OCI-LY3 (cell line): ENCODE results near the gene USP30.

Experiments
- H2AFZ ChIP-seq: fragments of 200-600, 300-600 bp; shearing (Covaris generic); 2 replicates; pipeline ENCODE4 v1.6.0; 2014; ENCODE audit warnings: antibody characterized with exemption, low read depth, low read length
- H3K27ac ChIP-seq: fragments of 200-600, 300-600 bp; sonication (generic); 2 replicates; pipeline ENCODE4 v1.5.1; 2014; ENCODE audit warnings: mild to moderate bottlenecking, low read length, moderate library complexity, mixed read lengths
- H3K27me3 ChIP-seq: fragments of 200-600, 300-600 bp; sonication (generic); 2 replicates; pipeline ENCODE4 v1.6.1; 2014; ENCODE audit warnings: low read depth, low read length, mixed read lengths
- H3K36me3 ChIP-seq: fragments of 200-600, 300-600 bp; sonication (generic); replicated peaks from 2 replicates; pipeline ENCODE3; 2014; ENCODE audit warnings: low read depth, low read length, mixed read lengths
- H3K4me1 ChIP-seq: fragments of 300-600, 200-600 bp; sonication (generic); 2 replicates; pipeline ENCODE4 v1.6.1; 2014; ENCODE audit warnings: low read length, mixed read lengths
- H3K4me2 ChIP-seq: fragments of 200-600, 300-600 bp; sonication (generic); 2 replicates; pipeline ENCODE4 v1.6.1; 2014; ENCODE audit warnings: low read length, mixed read lengths
- H3K4me3 ChIP-seq: fragments of 300-600, 200-600 bp; sonication (generic); 2 replicates; pipeline ENCODE4 v1.5.1; 2014; ENCODE audit warnings: antibody characterized with exemption, mild to moderate bottlenecking, low read length, moderate library complexity
- H3K79me2 ChIP-seq: fragments of 300-600, 200-600 bp; shearing (Covaris generic); 2 replicates; pipeline ENCODE4 v1.6.1; 2014; ENCODE audit warnings: mild to moderate bottlenecking, low read length, mixed read lengths
- H3K9ac ChIP-seq: fragments of 300-600, 200-600 bp; shearing (Covaris generic); 2 replicates; pipeline ENCODE4 v1.6.0; 2014; ENCODE audit warnings: mild to moderate bottlenecking, low read length, moderate library complexity
- H3K9me3 ChIP-seq: fragments of 200-600, 300-600 bp; shearing (Covaris generic); 2 replicates; pipeline ENCODE4 v1.6.1; 2014; ENCODE audit warnings: low read length, mixed read lengths; ENCODE audit not compliant: insufficient read depth
- H4K20me1 ChIP-seq: fragments of 200-600, 300-600 bp; sonication (generic); 2 replicates; pipeline ENCODE4 v1.6.1; 2016; ENCODE audit warnings: low read length, mixed read lengths; ENCODE audit not compliant: insufficient read depth
- CTCF ChIP-seq: fragments of 200-600, 300-600 bp; sonication (generic); IDR thresholded peaks from 2 replicates; pipeline ENCODE4 v1.5.1; 2014; ENCODE audit warnings: antibody characterized with exemption, low read length, low read depth
- EZH2phosphoT487 ChIP-seq: fragments of 200-600 bp; shearing (Covaris generic); IDR thresholded peaks from 2 replicates; pipeline ENCODE4 v1.6.1; 2018; ENCODE audit warnings: antibody characterized with exemption, mixed run types, low read depth

Gene USP30

GRCh38 chr12:109098651-109099050 is 46.3 kb downstream of the USP30 start:
- no peaks in the 10 kb centered on the region for H4K20me1 ChIP-seq
- H3K4me2 ChIP-seq = peak overlapping the region; percentile 82
- no peaks in the 10 kb centered on the region for H3K27me3 ChIP-seq
- H3K4me3 ChIP-seq = peak overlapping the region; percentile 93
- peaks cover 35% of the 10 kb centered on the region for H3K36me3 ChIP-seq
- H3K9ac ChIP-seq = peak overlapping the region; percentile 65
- no peak overlapping the region for H2AFZ ChIP-seq
- no peak overlapping the region for H3K27ac ChIP-seq
- no peak for TF ChIP-seq CTCF
- no peak for TF ChIP-seq EZH2phosphoT487
- H3K79me2 ChIP-seq = peaks cover 16% of the 10 kb centered on the region
- H3K4me1 ChIP-seq = peaks cover 18% of the 10 kb centered on the region
- no peaks in the 10 kb centered on the region for H3K9me3 ChIP-seq

DNA sequence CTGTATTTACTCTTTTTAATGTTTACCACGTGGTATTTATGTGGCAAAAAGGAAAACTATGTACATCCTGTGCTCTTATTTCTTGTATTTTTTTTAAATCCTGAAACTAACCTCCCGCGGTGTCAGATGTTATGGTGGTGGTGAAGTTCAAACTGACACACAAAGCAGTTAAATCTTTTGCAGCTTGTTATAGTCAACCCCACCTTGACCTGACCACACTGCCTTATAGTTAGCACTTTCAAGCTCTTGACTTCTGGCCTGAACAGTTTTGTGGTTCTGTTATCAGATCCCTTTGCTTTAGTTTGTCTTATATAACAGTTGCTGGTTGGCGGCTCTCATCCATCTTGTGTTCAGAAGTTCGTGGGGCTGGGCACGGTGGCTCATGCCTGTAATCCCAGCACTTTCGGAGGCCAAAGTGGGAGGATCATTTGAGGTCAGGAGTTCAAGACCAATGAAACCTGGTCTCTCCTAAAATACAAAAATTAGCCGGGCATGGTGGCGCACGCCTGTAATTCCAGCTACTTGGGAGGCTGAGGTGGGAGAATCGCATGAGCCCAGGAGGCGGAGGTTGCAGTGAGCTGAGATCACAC is 47.1 kb downstream of the USP30 start:
- 0 out of 2 replicates have a peak overlapping the region, but pooled peaks have one; percentile 82 for H3K4me2 ChIP-seq
- H3K4me1 ChIP-seq = peaks cover 16% of the 10 kb centered on the region
- H3K79me2 ChIP-seq = peaks cover 16% of the 10 kb centered on the region
- H3K27ac ChIP-seq = no peak overlapping the region
- TF ChIP-seq EZH2phosphoT487 (no peak), CTCF (no peak)
- H3K9ac ChIP-seq = no peak overlapping the region
- no peaks in the 10 kb centered on the region for H4K20me1 ChIP-seq
- no peak overlapping the region for H2AFZ ChIP-seq
- H3K27me3 ChIP-seq = no peaks in the 10 kb centered on the region
- H3K36me3 ChIP-seq = peaks cover 39% of the 10 kb centered on the region
- no peak overlapping the region for H3K4me3 ChIP-seq
- no peaks in the 10 kb centered on the region for H3K9me3 ChIP-seq

DNA sequence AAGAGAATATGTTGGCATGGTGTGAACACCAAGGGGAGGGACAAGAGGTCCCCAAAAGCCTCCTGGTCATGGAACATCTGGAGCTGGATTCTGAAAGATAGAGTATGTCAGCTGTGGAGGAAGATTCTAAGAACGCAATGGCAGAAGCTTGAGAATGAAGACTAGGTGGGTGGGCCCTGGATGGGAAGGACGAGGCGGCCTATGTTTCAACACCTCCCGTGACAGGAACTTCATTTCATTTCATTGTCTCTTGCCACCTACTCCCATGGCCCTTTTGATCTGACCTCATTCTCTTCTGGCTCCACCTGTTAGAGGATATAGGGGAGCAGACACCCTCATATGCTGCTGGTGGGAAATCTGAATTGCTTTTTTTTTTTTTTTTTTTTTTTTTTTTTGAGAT is 48.4 kb downstream of the USP30 start:
- H4K20me1 ChIP-seq = peaks cover 4% of the 10 kb centered on the region; the same call in 1 of the 2 replicates
- peaks cover 48% of the 10 kb centered on the region for H3K36me3 ChIP-seq
- H3K9ac ChIP-seq = no peak overlapping the region
- no peak overlapping the region for H3K27ac ChIP-seq
- H3K4me3 ChIP-seq = no peak overlapping the region
- no peak overlapping the region for H3K4me2 ChIP-seq
- H3K4me1 ChIP-seq = peaks cover 16% of the 10 kb centered on the region
- TF ChIP-seq EZH2phosphoT487 (no peak), CTCF (no peak)
- no peaks in the 10 kb centered on the region for H3K9me3 ChIP-seq
- no peak overlapping the region for H2AFZ ChIP-seq
- peaks cover 16% of the 10 kb centered on the region for H3K79me2 ChIP-seq
- no peaks in the 10 kb centered on the region for H3K27me3 ChIP-seq

GRCh38 chr12:109102491-109102890 is 50.1 kb downstream of the USP30 start:
- Histone ChIP-seq H2AFZ (no peak overlapping the region), H3K4me2 (no peak overlapping the region), H3K27ac (no peak overlapping the region), H3K9me3 (no peaks in the 10 kb centered on the region), H4K20me1 (peaks cover 4% of the 10 kb centered on the region; the same call in 1 of the 2 replicates), H3K79me2 (peaks cover 16% of the 10 kb centered on the region), H3K27me3 (no peaks in the 10 kb centered on the region), H3K9ac (no peak overlapping the region), H3K4me1 (peaks cover 7% of the 10 kb centered on the region), H3K4me3 (no peak overlapping the region), H3K36me3 (peaks cover 56% of the 10 kb centered on the region)
- no peak for TF ChIP-seq EZH2phosphoT487
- no peak for TF ChIP-seq CTCF
